ENCODE results near the gene ARL6IP4. TPM values are rescaled to one million over a fixed set of nuclear protein-coding genes. Genes with fewer than 3 reads are reported as not detected.

The ARL6IP4 gene
- total and polyA plus RNA-seq, 7 experiments from 2014 or later: 137 to 295 (median 186) TPM

DNA sequence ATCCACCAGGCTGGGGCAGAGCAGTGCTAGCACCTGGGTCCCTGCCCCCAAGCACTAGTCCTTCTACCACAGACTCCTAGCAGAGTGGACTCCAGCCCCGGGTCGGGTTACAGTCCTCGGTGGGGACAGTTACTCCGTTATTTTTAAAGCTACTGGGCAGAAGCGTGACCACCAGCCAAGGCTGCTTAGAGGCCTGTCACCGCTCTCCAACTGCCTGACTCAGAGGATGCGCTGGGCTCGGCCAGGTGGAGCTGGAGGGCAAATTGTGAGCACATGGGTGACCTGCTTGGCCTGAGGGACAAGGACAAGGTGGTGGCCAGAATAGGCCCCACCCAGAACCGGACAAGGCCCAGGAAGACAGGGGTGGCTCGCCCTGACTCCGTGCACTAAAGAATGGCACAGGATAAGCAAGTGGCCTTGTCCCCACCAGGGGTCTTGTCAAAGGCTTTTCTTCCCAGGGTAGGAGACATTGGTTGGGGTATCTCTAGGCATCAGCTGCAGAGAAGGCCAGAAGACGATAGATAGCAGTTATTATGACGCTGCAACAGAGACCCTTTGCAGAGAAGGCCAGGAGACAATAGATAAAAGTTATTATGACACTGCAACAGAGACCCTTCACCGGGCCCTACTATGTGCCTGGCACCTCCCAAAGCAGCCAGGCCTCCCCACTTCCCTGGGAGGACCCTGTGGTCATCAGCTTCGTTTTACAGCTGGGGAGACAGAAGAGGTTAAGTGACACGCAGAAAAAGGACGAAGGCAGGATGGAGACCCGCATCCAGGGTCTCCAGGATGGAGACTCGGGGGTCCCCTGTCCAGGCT, 15.8 kb upstream of the ARL6IP4 start:
- peaks cover 0 to 5% (median 0%) of the 10 kb centered on the region in 5 donors for H3K36me3 Mint-ChIP-seq
- ATAC-seq: no peak
- no peak for DNase-seq
- CTCF ChIA-PET: interaction anchor here (0.7 kb wide), 1 partner anchor 100 kb away, joined by 3 read pairs; no protein-coding TSS in a partner anchor
- Histone ChIP-seq H3K4me3 (ENCODE audit: low read length) (no peak overlapping the region), H3K27me3 (ENCODE audit: control insufficient read depth in 2 of 2, insufficient read depth in 2 of 2, low read length in 2 of 2) (no peaks in the 10 kb centered on the region), H3K27ac (ENCODE audit: low read depth, low read length) (no peak overlapping the region), H3K36me3 (ENCODE audit: control insufficient read depth in 2 of 3, insufficient read depth in 3 of 3, low read length in 3 of 3) (peaks cover 0 to 6% (median 0%) of the 10 kb centered on the region in 3 experiments), H3K4me1 (ENCODE audit: control insufficient read depth in 2 of 2, insufficient read depth in 2 of 2, low read length in 2 of 2) (peaks cover 10 to 15% of the 10 kb centered on the region in 2 donors), H3K9me3 (ENCODE audit: control insufficient read depth in 2 of 3, low read length in 3 of 3) (no peaks in the 10 kb centered on the region)
- POLR2A ChIA-PET: interaction anchor here (0.8 to 3.0 kb wide), 3 partner anchors 11 to 119 kb away, joined by 3 to 31 read pairs (median 3); partner anchors contain the start of gene OGFOD2
- peaks cover 0 to 2% (median 0%) of the 10 kb centered on the region in 11 donors for H3K9me3 Mint-ChIP-seq
- intact Hi-C loops (cut with micrococcal nuclease): loop anchor here in 1 of 2 donors (5.0 to 10.0 kb wide), 2 partner anchors 880 to 1603 kb away; partner anchors contain the start of gene NCOR2
- H3K27ac Mint-ChIP-seq: peak overlapping the region; percentile 18 to 80 (median 57)
- H3K4me3 Mint-ChIP-seq: peak overlapping the region; percentile 63 to 82 (median 72)
- H3K27me3 Mint-ChIP-seq: no peaks in the 10 kb centered on the region
- peaks cover 5 to 17% (median 12%) of the 10 kb centered on the region in 7 donors for H3K4me1 Mint-ChIP-seq

DNA sequence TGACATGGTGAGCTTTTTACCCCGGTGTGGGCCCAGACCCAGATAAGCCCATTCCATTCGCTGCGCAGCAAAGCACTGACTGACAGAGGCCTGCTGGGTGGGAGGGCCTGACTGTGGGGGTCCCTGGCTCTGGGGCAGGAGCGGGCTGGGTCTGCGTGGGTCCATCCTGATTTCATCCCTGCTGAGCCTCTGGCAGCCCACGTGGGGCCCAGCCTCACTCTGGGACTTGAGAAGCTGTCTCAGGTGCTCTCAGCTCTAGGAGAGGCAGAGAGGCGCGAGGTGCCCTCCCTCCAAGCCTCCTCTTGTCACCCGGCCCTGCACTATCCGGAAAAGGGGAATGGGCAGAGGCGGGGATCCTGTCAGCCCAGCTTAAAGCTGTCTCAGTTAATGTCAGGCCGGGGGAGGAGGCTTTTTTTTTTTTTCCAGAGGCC, 15.1 kb upstream of the ARL6IP4 start:
- Histone ChIP-seq H3K36me3 (ENCODE audit: control insufficient read depth in 2 of 3, insufficient read depth in 3 of 3, low read length in 3 of 3) (no peaks in the 10 kb centered on the region), H3K9me3 (ENCODE audit: control insufficient read depth in 2 of 3, low read length in 3 of 3) (no peaks in the 10 kb centered on the region), H3K27me3 (ENCODE audit: control insufficient read depth in 2 of 2, insufficient read depth in 2 of 2, low read length in 2 of 2) (no peaks in the 10 kb centered on the region), H3K4me1 (ENCODE audit: control insufficient read depth in 2 of 2, insufficient read depth in 2 of 2, low read length in 2 of 2) (peaks cover 10 to 15% of the 10 kb centered on the region in 2 donors), H3K4me3 (ENCODE audit: low read length) (no peak overlapping the region), H3K27ac (ENCODE audit: low read depth, low read length) (peak overlapping the region; percentile 67)
- peaks cover 0 to under 1% (median 0%) of the 10 kb centered on the region in 5 donors for H3K36me3 Mint-ChIP-seq
- H3K27me3 Mint-ChIP-seq: no peaks in the 10 kb centered on the region
- H3K27ac Mint-ChIP-seq: peak overlapping the region in 3 of 9 donors; percentile 57 to 80 (median 69)
- ChIA-PET POLR2A (interaction anchor here (0.8 to 3.0 kb wide), 5 partner anchors 10 to 273 kb away, joined by 3 to 31 read pairs (median 3); partner anchors contain the start of gene OGFOD2), CTCF (no interaction called here)
- intact Hi-C loops (cut with micrococcal nuclease): loop anchor here in 1 of 2 donors (5.0 to 10.0 kb wide), 2 partner anchors 881 to 1602 kb away; partner anchors contain the start of gene NCOR2
- DNase-seq (no peak), ATAC-seq (no peak)
- peaks cover 5 to 17% (median 12%) of the 10 kb centered on the region in 7 donors for H3K4me1 Mint-ChIP-seq
- H3K9me3 Mint-ChIP-seq: peaks cover 0 to 2% (median 0%) of the 10 kb centered on the region in 11 donors
- H3K4me3 Mint-ChIP-seq: peak overlapping the region in 7 of 10 donors; percentile 37 to 79 (median 73)

DNA sequence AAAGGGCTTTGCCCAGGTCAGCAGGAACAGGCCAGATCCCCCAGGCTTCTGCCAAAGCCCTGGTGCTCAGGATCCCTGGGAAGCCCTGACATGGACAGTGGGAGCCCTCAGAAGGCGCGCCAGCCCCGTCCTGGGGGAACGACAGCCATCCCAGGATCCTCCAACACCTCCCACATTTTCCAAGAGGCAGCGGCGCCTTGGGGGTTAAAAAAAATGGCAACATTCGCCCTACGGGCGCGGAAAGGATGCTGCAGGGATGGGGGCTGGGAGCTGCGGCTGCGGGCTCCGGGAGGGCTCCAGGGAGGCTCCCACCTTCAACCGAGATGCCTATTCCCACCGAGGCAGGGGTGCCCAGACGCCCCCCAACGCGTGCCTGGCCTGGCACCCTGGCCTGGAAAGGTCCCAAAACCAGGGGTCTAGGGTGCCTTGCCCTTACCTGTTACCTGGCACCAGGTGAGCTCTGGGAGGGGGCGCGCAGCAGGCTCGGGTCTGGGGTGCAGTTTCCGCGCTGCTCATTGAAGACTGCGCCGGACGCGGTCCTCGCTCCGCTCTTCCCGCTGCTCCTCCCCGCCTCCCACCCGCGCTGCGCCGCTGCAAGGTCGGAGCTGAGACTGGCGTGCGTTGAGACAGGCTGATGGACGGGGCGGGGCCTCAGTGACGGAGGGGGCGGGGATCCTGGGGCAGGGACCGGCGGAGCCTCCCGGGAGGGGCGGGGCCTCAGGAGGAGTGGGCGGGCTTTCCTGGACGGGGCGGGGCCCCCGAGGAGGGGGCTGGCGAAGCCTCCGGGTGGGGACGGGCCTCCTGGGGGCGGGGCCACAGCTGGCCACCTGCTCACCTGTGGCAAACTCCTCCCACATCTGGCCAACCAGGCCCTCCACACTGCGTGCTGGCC, 14.4 kb upstream of the ARL6IP4 start, which contains the start of gene ABCB9:
Gene ABCB9, minus strand, starts transcription at position 613 of the 892 bp plus-strand sequence. CDS start 6,228 bp downstream, outside the sequence.
- H3K4me1 ChIP-seq (ENCODE audit: control insufficient read depth in 2 of 2, insufficient read depth in 2 of 2, low read length in 2 of 2): peaks cover 10 to 15% of the 10 kb centered on the region in 2 donors
- H3K4me3 ChIP-seq (ENCODE audit: low read length): peak within 1 kb of the TSS; percentile 80
- ATAC-seq (peak; percentile 99), DNase-seq (peak; percentile 78 to 95 (median 85))
- POLR2A ChIA-PET: interaction anchor here (0.6 to 3.0 kb wide), 10 partner anchors 9 to 847 kb away, joined by 3 to 31 read pairs (median 4); partner anchors contain the start of genes ARL6IP4, MPHOSPH9, MTRFR and OGFOD2
- intact Hi-C loops (cut with micrococcal nuclease): loop anchor here (1.0 to 10.0 kb wide), 8 partner anchors 8 to 1601 kb away; partner anchors contain the start of genes ARL6IP4 (in 1 of the 2), MPHOSPH9 (in 1 of the 2), MTRFR (in 1 of the 2) and NCOR2 (in 1 of the 2)
- Mint-ChIP-seq H3K9me3 (peaks cover 0 to 2% (median 0%) of the 10 kb centered on the region in 11 donors), H3K27me3 (no peaks in the 10 kb centered on the region), H3K27ac (peak within 1 kb of the TSS in 8 of 9 donors; percentile 22 to 90 (median 70)), H3K4me1 (peaks cover 5 to 20% (median 12%) of the 10 kb centered on the region in 7 donors), H3K36me3 (no peaks in the 10 kb centered on the region), H3K4me3 (peak within 1 kb of the TSS; percentile 47 to 84 (median 76))
- no peaks in the 10 kb centered on the region for H3K9me3 ChIP-seq (ENCODE audit: control insufficient read depth in 2 of 3, low read length in 3 of 3)
- no peaks in the 10 kb centered on the region for H3K36me3 ChIP-seq (ENCODE audit: control insufficient read depth in 2 of 3, insufficient read depth in 3 of 3, low read length in 3 of 3)
- peak within 1 kb of the TSS; percentile 67 for H3K27ac ChIP-seq (ENCODE audit: low read depth, low read length)
- H3K27me3 ChIP-seq (ENCODE audit: control insufficient read depth in 2 of 2, insufficient read depth in 2 of 2, low read length in 2 of 2): no peaks in the 10 kb centered on the region
- CTCF ChIA-PET: no interaction called here

DNA sequence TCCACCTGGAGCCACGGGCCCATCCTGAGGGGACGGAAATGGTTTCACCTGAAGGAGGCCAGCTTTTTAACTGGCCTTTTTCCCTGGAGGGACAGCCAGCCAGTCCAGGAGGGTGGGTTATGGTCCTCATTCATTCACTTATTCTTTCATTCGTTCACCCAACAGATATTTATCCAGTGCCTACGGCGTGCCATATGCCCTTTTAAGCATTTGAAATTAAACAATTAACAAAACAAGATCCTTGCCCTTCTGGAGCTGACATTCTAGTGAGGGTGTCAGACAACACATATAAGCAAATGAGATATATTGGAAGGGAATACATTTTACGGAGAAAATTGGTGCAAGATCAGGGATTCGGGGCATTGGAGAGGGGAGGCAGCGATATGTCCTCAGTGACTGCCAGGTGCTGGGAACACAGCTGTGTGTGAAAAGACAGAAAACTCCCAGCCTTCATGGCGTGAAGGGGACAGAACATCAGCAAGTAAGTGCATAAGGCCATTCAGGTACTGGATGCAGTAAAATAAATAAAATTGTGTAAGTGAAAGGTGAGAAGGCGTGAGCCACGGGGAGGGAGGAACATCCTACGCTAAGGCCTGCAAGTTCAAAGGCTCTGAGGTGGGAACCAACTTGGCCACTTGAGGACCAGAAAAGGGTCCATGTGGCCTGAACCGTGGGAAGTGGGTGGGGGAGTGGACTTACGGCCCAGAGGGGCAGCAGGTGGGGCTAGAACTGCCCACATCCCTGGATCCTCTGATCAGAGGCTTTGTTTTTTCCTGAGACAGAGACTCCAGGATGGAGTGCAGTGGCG, 13.5 kb upstream of the ARL6IP4 start:
- no peaks in the 10 kb centered on the region for H3K27me3 ChIP-seq (ENCODE audit: control insufficient read depth in 2 of 2, insufficient read depth in 2 of 2, low read length in 2 of 2)
- POLR2A ChIA-PET: interaction anchor here (0.6 to 3.0 kb wide), 12 partner anchors 8 to 848 kb away, joined by 3 to 31 read pairs (median 4); partner anchors contain the start of genes ARL6IP4, MPHOSPH9, MTRFR and OGFOD2
- ATAC-seq (no peak), DNase-seq (no peak)
- Mint-ChIP-seq H3K4me1 (peaks cover 5 to 20% (median 12%) of the 10 kb centered on the region in 7 donors), H3K27me3 (no peaks in the 10 kb centered on the region), H3K36me3 (no peaks in the 10 kb centered on the region), H3K9me3 (peaks cover 0 to 2% (median 0%) of the 10 kb centered on the region in 11 donors), H3K4me3 (peak overlapping the region; percentile 15 to 75 (median 54)), H3K27ac (peak overlapping the region in 8 of 9 donors; percentile 5 to 90 (median 70))
- peaks cover 10 to 15% of the 10 kb centered on the region in 2 donors for H3K4me1 ChIP-seq (ENCODE audit: control insufficient read depth in 2 of 2, insufficient read depth in 2 of 2, low read length in 2 of 2)
- peak overlapping the region; percentile 57 for H3K27ac ChIP-seq (ENCODE audit: low read depth, low read length)
- H3K36me3 ChIP-seq (ENCODE audit: control insufficient read depth in 2 of 3, insufficient read depth in 3 of 3, low read length in 3 of 3): no peaks in the 10 kb centered on the region
- no peak overlapping the region for H3K4me3 ChIP-seq (ENCODE audit: low read length)
- intact Hi-C loops (cut with micrococcal nuclease): loop anchor here (1.0 to 10.0 kb wide), 8 partner anchors 7 to 1600 kb away; partner anchors contain the start of genes ARL6IP4 (in 1 of the 2), MPHOSPH9 (in 1 of the 2), MTRFR (in 1 of the 2) and NCOR2 (in 1 of the 2)
- no peaks in the 10 kb centered on the region for H3K9me3 ChIP-seq (ENCODE audit: control insufficient read depth in 2 of 3, low read length in 3 of 3)
- CTCF ChIA-PET: no interaction called here

DNA sequence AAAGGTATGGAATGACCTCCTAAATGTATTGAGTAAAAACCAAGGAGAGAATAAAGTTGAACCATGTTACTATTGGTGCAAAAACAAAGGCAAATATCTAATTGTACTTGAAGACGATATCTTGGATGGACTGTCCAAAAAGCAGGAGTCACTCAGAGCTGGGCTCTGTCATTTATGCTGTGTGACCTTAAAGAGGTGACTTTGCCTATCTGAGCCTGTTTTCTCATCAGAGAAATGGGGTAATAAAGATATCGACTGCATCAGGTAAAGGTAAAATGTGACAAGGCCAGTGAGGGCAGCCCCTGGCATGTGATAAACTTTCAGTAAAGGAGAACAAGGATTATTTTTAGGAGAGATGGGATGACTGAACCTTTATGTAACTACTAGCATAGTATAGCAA, 12.4 kb upstream of the ARL6IP4 start:
- CTCF ChIA-PET: interaction anchor here (0.7 to 1.2 kb wide), 2 partner anchors 255 to 1191 kb away, joined by 4 to 6 read pairs; no protein-coding TSS in a partner anchor
- H3K4me3 Mint-ChIP-seq: no peak overlapping the region
- intact Hi-C loops (cut with micrococcal nuclease): loop anchor here in 1 of 2 donors (5.0 to 10.0 kb wide), 2 partner anchors 883 to 1599 kb away; partner anchors contain the start of gene NCOR2
- no peak for ATAC-seq
- peaks cover 0 to 2% (median 0%) of the 10 kb centered on the region in 11 donors for H3K9me3 Mint-ChIP-seq
- POLR2A ChIA-PET: interaction anchor here (0.8 to 1.1 kb wide), 3 partner anchors 106 to 205 kb away, joined by 3 read pairs; no protein-coding TSS in a partner anchor
- H3K4me1 Mint-ChIP-seq: peaks cover 5 to 20% (median 12%) of the 10 kb centered on the region in 7 donors
- Histone ChIP-seq H3K9me3 (ENCODE audit: control insufficient read depth in 2 of 3, low read length in 3 of 3) (no peaks in the 10 kb centered on the region), H3K27ac (ENCODE audit: low read depth, low read length) (no peak overlapping the region), H3K36me3 (ENCODE audit: control insufficient read depth in 2 of 3, insufficient read depth in 3 of 3, low read length in 3 of 3) (no peaks in the 10 kb centered on the region), H3K27me3 (ENCODE audit: control insufficient read depth in 2 of 2, insufficient read depth in 2 of 2, low read length in 2 of 2) (no peaks in the 10 kb centered on the region), H3K4me3 (ENCODE audit: low read length) (no peak overlapping the region), H3K4me1 (ENCODE audit: control insufficient read depth in 2 of 2, insufficient read depth in 2 of 2, low read length in 2 of 2) (peaks cover 10 to 15% of the 10 kb centered on the region in 2 donors)
- H3K27ac Mint-ChIP-seq: peak overlapping the region in 3 of 9 donors; percentile 22 to 65 (median 53)
- DNase-seq: no peak
- no peaks in the 10 kb centered on the region for H3K27me3 Mint-ChIP-seq
- no peaks in the 10 kb centered on the region for H3K36me3 Mint-ChIP-seq

Measured in naive thymus-derived CD4-positive, alpha-beta T cell (primary cell).